Heart left ventricle (tissue), 16 donors: ENCODE data around the gene MOB1A. TPM values are rescaled to one million over a fixed set of nuclear protein-coding genes. Genes with fewer than 3 reads are reported as not detected.

Source experiments
- ATAC-seq, 4 donors: fragments of 200-7000 bp; cut with Tn5 transposase; one replicate each; pipeline ENCODE4 v1.9.1; 2020 to 2022; ENCODE audit warnings: moderate library complexity in 4 of 4, mild to moderate bottlenecking in 3 of 4, moderate number of reproducible peaks in 1 of 4
- DNase-seq, 5 donors: peaks; one replicate each; pipeline ENCODE4 v3.0.0-alpha.2; 2020
- H3K27ac ChIP-seq, 12 donors: fragments of 200-600 bp; sonication (generic) in 4 of 12; one replicate each; pipeline versions ENCODE4 v1.5.0 to v1.8.0; 2016 to 2022; ENCODE audit warnings: mild to moderate bottlenecking in 2 of 12
- H3K27me3 ChIP-seq, 9 donors: fragments of 200-600 bp; sonication (generic) in 2 of 9; one replicate each; pipeline versions ENCODE4 v1.5.1 to v1.8.0; 2016 to 2022; ENCODE audit warnings: mild to moderate bottlenecking in 3 of 9
- H3K36me3 ChIP-seq, 9 donors: fragments of 200-600 bp; sonication (generic) in 2 of 9; one replicate each; pipeline versions ENCODE4 v1.5.0 to v1.8.0; 2018 to 2022; ENCODE audit warnings: mild to moderate bottlenecking in 2 of 9
- H3K4me1 ChIP-seq, 12 donors: fragments of 200-600 bp; sonication (generic) in 4 of 12; one replicate each; pipeline versions ENCODE4 v1.5.0 to v1.8.0; 2016 to 2022; ENCODE audit warnings: mild to moderate bottlenecking in 3 of 12
- H3K4me3 ChIP-seq, 12 donors: fragments of 200-600 bp; sonication (generic) in 4 of 12; one replicate each; pipeline versions ENCODE4 v1.5.0 to v1.8.0; 2017 to 2022; ENCODE audit warnings: mild to moderate bottlenecking in 9 of 12, moderate library complexity in 4 of 12
- H3K9me3 ChIP-seq, 12 donors: fragments of 200-600 bp; sonication (generic) in 4 of 12; one replicate each; pipeline versions ENCODE4 v1.5.0 to v1.8.0; 2016 to 2022; ENCODE audit warnings: mild to moderate bottlenecking in 1 of 12
- CTCF ChIP-seq, 12 donors: fragments of 200-600 bp; sonication (generic) in 4 of 12; IDR thresholded peaks; one replicate each; pipeline versions ENCODE4 v1.5.0 to v1.8.0; 2018 to 2022; ENCODE audit warnings: antibody characterized with exemption in 12 of 12, mild to moderate bottlenecking in 5 of 12
- POLR2A ChIP-seq, 2 donors: fragments of 450-650 bp; IDR thresholded peaks; one replicate each; pipeline ENCODE4 v1.6.1; 2017; ENCODE audit warnings: antibody characterized with exemption in 2 of 2, mild to moderate bottlenecking in 2 of 2, moderate library complexity in 2 of 2
- WGBS, 4 donors: extraction: QIAGEN DNeasy Blood & Tissue Kit in 2 of 4; methylation state at CpG; one replicate each; pipeline versions ENCODE4 v1.1.5 to v1.1.7; 2013 to 2018; 5-methylcytosine and 5-hydroxymethylcytosine counted together
- intact Hi-C, 10 donors: fragments of 100-400 bp; cut with DNase I; formaldehyde crosslinking; loops; one replicate each; pipeline versions ENCODE4 v1.11.1 to v1.14.2; 2022
- polyA plus RNA-seq, 2 donors: library from polyadenylated mRNA; stranded (reverse); fragments of 200-250 nt; gene quantifications; one replicate each; pipeline ENCODE4 v1.2.3, GENCODE V29; 2013
- total RNA-seq, 9 donors: library from RNA; depleted of rRNA in 2 of 9; stranded (reverse); fragments of >200 nt in 2 of 9; fragmentation: NEBNext Ultra II Directional in 3 of 9; extraction: Animal tissue kit (Norgen Biotek cat#: 25700) in 3 of 9; gene quantifications; one replicate each; pipeline versions ENCODE4 v1.1.0 to v1.2.4, GENCODE V29; 2016 to 2023
- donor health status: ischemic (EF 13 %, LVEDD 7.1; RV severe dilation, severe dysfunction).
- donor health status: healthy with polysubstance abuse.
- donor health status: DM: no; HTN: yes; CAD: no.
- donor health status: DM: no; HTN: no; CAD: no.
- donor health status: ischemic (EF 25% LVEDD 6.9; RV normal size, moderate dysfunction).
- donor health status: ischemic (EF 25% LVEDD 5.7; RV mildly dilated, moderate dysfunction).
- donor health status: healthy.
- donor health status: DM: yes; HTN: yes; CAD: no.
- donor health status: ischemic (EF 35%, LVEDD 5.7; RV mildly dilated, moderate dysfunction).
- donor health status: nonischemic (EF 11% LVEDD 7.7; RV severe dilation, severe dysfunction).
- donor health status: DM: yes; HTN: yes; CAD: no.
- donor health status: PGD.
- donor health status: ischemic (EF 29% LVEDD 5.4; RV normal size, mild dysfunction).
- donor health status: nonischemic (EF 23%, LVEDD 6.1; RV moderate dilation, normal function).

Gene MOB1A
- total and polyA plus RNA-seq, 11 donors: 15.0 to 104 (median 53.5) TPM

GRCh38 chr2:74109551-74109950 lies 69.1 kb downstream of the MOB1A start:
- Histone ChIP-seq H3K27ac (no peak overlapping the region), H3K27me3 (no peaks in the 10 kb centered on the region), H3K4me1 (peaks cover 0 to 2% (median 0%) of the 10 kb centered on the region in 12 donors), H3K9me3 (no peaks in the 10 kb centered on the region), H3K36me3 (peaks cover 0 to 5% (median 0%) of the 10 kb centered on the region in 9 donors), H3K4me3 (no peak overlapping the region)
- TF ChIP-seq POLR2A (IDR thresholded peaks at IDR 0.05) (no peak), CTCF (IDR thresholded peaks at IDR 0.05) (no peak)
- 92 to 95% (median 95%) methylated on average over 8 of the region's 8 CpGs for WGBS, 4 donors
- no peak for DNase-seq
- intact Hi-C loops: loop anchor here in 1 of 10 donors (10.0 kb wide), 1 partner anchor 285 kb away; the partner anchor contains the start of gene STAMBP
- ATAC-seq: no peak

GRCh38 chr2:74107071-74107470 lies 71.6 kb downstream of the MOB1A start:
- Histone ChIP-seq H3K27ac (no peak overlapping the region), H3K27me3 (no peaks in the 10 kb centered on the region), H3K36me3 (peaks cover 0 to 29% (median 4%) of the 10 kb centered on the region in 9 donors), H3K4me1 (peaks cover 0 to 2% (median 0%) of the 10 kb centered on the region in 12 donors), H3K9me3 (no peaks in the 10 kb centered on the region), H3K4me3 (no peak overlapping the region)
- ATAC-seq (no peak), DNase-seq (no peak)
- 67 to 77% (median 69%) methylated on average over 12 of the region's 12 CpGs for WGBS, 4 donors
- intact Hi-C loops: loop anchor here in 1 of 10 donors (10.0 kb wide), 1 partner anchor 282 kb away; the partner anchor contains the start of gene STAMBP
- no peak for TF ChIP-seq CTCF (IDR thresholded peaks at IDR 0.05)
- TF ChIP-seq POLR2A (IDR thresholded peaks at IDR 0.05): no peak

- H3K27me3 ChIP-seq: no peaks in the 10 kb centered on the region
- no peak overlapping the region for H3K4me3 ChIP-seq
- no peak for ATAC-seq
- H3K9me3 ChIP-seq: no peaks in the 10 kb centered on the region
- intact Hi-C loops: loop anchor here in 1 of 10 donors (10.0 kb wide), 1 partner anchor 281 kb away; the partner anchor contains the start of gene STAMBP
- peaks cover 0 to 45% (median 19%) of the 10 kb centered on the region in 9 donors for H3K36me3 ChIP-seq
- TF ChIP-seq POLR2A (IDR thresholded peaks at IDR 0.05) (no peak), CTCF (IDR thresholded peaks at IDR 0.05) (no peak)
- H3K4me1 ChIP-seq: peaks cover 0 to 2% (median 0%) of the 10 kb centered on the region in 12 donors
- no peak for DNase-seq
- 93 to 97% (median 95%) methylated on average over 8 of the region's 8 CpGs for WGBS, 4 donors
- no peak overlapping the region for H3K27ac ChIP-seq
Observed at GRCh38 chr2:74105413-74105812, 73.3 kb downstream of the MOB1A start.

- ATAC-seq (no peak), DNase-seq (no peak)
- intact Hi-C loops: loop anchor here in 1 of 10 donors (10.0 kb wide), 1 partner anchor 280 kb away; the partner anchor contains the start of gene STAMBP
- H3K36me3 ChIP-seq: peaks cover 0 to 51% (median 23%) of the 10 kb centered on the region in 9 donors
- H3K9me3 ChIP-seq: no peaks in the 10 kb centered on the region
- peaks cover 0 to 2% (median 0%) of the 10 kb centered on the region in 12 donors for H3K4me1 ChIP-seq
- H3K4me3 ChIP-seq: no peak overlapping the region
- H3K27me3 ChIP-seq: no peaks in the 10 kb centered on the region
- no peak overlapping the region for H3K27ac ChIP-seq
- peak in 7 of 12 donors; percentile 7 to 39 (median 28) for TF ChIP-seq CTCF (IDR thresholded peaks at IDR 0.05)
- no peak for TF ChIP-seq POLR2A (IDR thresholded peaks at IDR 0.05)
- WGBS, 4 donors: 89 to 95% (median 92%) methylated on average over 7 of the region's 7 CpGs
Observed at GRCh38 chr2:74104839-74105238, 73.8 kb downstream of the MOB1A start.
